GM12873 (cell line): Measurements from ENCODE around the gene GALNT6.

Experiments
- CTCF ChIP-seq: IDR thresholded peaks from 2 replicates; pipeline ENCODE4 v1.5.1; 2012; ENCODE audit warnings: low read depth, mild to moderate bottlenecking, moderate library complexity, low read length, control low read depth; ENCODE audit not compliant: insufficient read depth; ENCODE audit errors: missing control alignments

Gene GALNT6

GRCh38 chr12:51428256-51428655 is 37.0 kb upstream of the GALNT6 start:
- no peak for TF ChIP-seq CTCF

GRCh38 chr12:51424662-51425539 is 33.7 kb upstream of the GALNT6 start, which contains the start of gene SLC4A8:
SLC4A8 (plus strand) TSS chr12:51424831; CDS start chr12:51424988, 157 bp downstream.
- TF ChIP-seq CTCF: peak; percentile 78

GRCh38 chr12:51424094-51424661 is 33.0 kb upstream of the GALNT6 start:
- TF ChIP-seq CTCF: no peak

- TF ChIP-seq CTCF: peak; percentile 82
Measured at GRCh38 chr12:51421266-51421884, 30.2 kb upstream of the GALNT6 start.

GRCh38 chr12:51419425-51420193 is 28.4 kb upstream of the GALNT6 start:
- TF ChIP-seq CTCF: no peak

GRCh38 chr12:51417826-51418225 is 26.6 kb upstream of the GALNT6 start:
- TF ChIP-seq CTCF: no peak
